WTC11 (cell line): ENCODE results near the gene TIMM29. TPM values are rescaled to one million over a fixed set of nuclear protein-coding genes. Genes with fewer than 3 reads are reported as not detected.

ENCODE experiments used
- ATAC-seq: fragments of 200-7000 bp; cut with Tn5 transposase; 2 replicates; pipeline ENCODE4 v1.10.0; 2021; ENCODE audit warnings: mild to moderate bottlenecking, moderate library complexity
- CTCF ChIA-PET: fragments of 300-600 bp; sonication (Branson Sonifier 250); formaldehyde crosslinking; loops from one replicate; lab custom pipeline; 2021; ENCODE audit warnings: antibody characterized with exemption; lab: Charles Lee
- POLR2A ChIA-PET: fragments of 350-600 bp; sonication (Branson Sonifier 250); formaldehyde crosslinking; loops from one replicate; lab custom pipeline; 2021; ENCODE audit warnings: antibody characterized with exemption; lab: Charles Lee
- DNase-seq: peaks from one replicate; pipeline ENCODE4 v3.0.0; 2021; ENCODE audit warnings: low spot score
- H3K27ac Mint-ChIP-seq: 2 replicates; pipeline ENCODE4 v1.8.0; 2021; ENCODE audit warnings: mixed read lengths
- H3K27me3 Mint-ChIP-seq: 2 replicates; pipeline ENCODE4 v1.8.0; 2021; ENCODE audit warnings: low read depth, mild to moderate bottlenecking, moderate library complexity, mixed read lengths
- H3K36me3 Mint-ChIP-seq: 2 replicates; pipeline ENCODE4 v1.8.0; 2021; ENCODE audit warnings: mixed read lengths
- H3K4me1 Mint-ChIP-seq: 2 replicates; pipeline ENCODE4 v1.8.0; 2022; ENCODE audit warnings: mixed read lengths
- H3K4me3 Mint-ChIP-seq: 2 replicates; pipeline ENCODE4 v1.8.0; 2021; ENCODE audit warnings: mild to moderate bottlenecking, moderate library complexity, mixed read lengths
- H3K9me3 Mint-ChIP-seq: 2 replicates; pipeline ENCODE4 v1.8.0; 2021; ENCODE audit warnings: mixed read lengths
- ATF2 ChIP-seq: sonication (generic); formaldehyde crosslinking; IDR thresholded peaks from 2 replicates; pipeline ENCODE4 v1.8.1; 2022; ENCODE audit warnings: low read depth, missing genetic modification reagents, borderline replicate concordance
- CDX4 ChIP-seq: fragments of 250-450 bp; sonication (Bioruptor Pico); IDR thresholded peaks from 2 replicates; pipeline ENCODE4 v1.9.0; 2021; ENCODE audit warnings: moderate library complexity, mild to moderate bottlenecking, inconsistent platforms, borderline replicate concordance
- CTCF ChIP-seq: fragments of 200-600 bp; IDR thresholded peaks from 2 replicates; pipeline ENCODE4 v1.8.0; 2022; ENCODE audit warnings: antibody characterized with exemption
- E2F1 ChIP-seq: sonication (generic); formaldehyde crosslinking; IDR thresholded peaks from 2 replicates; pipeline ENCODE4 v1.8.0; 2022; ENCODE audit warnings: mild to moderate bottlenecking, missing genetic modification reagents
- FOXK1 ChIP-seq: sonication (generic); formaldehyde crosslinking; IDR thresholded peaks from 2 replicates; pipeline ENCODE4 v1.8.0; 2022; ENCODE audit warnings: mild to moderate bottlenecking, moderate library complexity, missing genetic modification reagents
- GABPB1 ChIP-seq: sonication (generic); formaldehyde crosslinking; IDR thresholded peaks from 2 replicates; pipeline ENCODE4 v1.8.1; 2023; ENCODE audit warnings: mild to moderate bottlenecking, missing genetic modification reagents
- GRHL2 ChIP-seq: fragments of 250-450 bp; sonication (Bioruptor Pico); IDR thresholded peaks from 2 replicates; pipeline ENCODE4 v1.8.0; 2022; ENCODE audit warnings: mild to moderate bottlenecking, moderate library complexity; ENCODE audit not compliant: insufficient replicate concordance, severe bottlenecking
- MYBL2 ChIP-seq: sonication (generic); formaldehyde crosslinking; IDR thresholded peaks from 2 replicates; pipeline ENCODE4 v1.8.1; 2023; ENCODE audit warnings: mild to moderate bottlenecking, moderate library complexity, missing genetic modification reagents
- PRRX2 ChIP-seq: fragments of 250-450 bp; sonication (Bioruptor Pico); IDR thresholded peaks from 2 replicates; pipeline ENCODE4 v1.8.0; 2021; ENCODE audit warnings: mild to moderate bottlenecking
- RELA ChIP-seq: sonication (generic); formaldehyde crosslinking; IDR thresholded peaks from 2 replicates; pipeline ENCODE4 v1.8.1; 2022; ENCODE audit warnings: missing genetic modification reagents, mild to moderate bottlenecking, borderline replicate concordance
- RORB ChIP-seq: fragments of 250-450 bp; sonication (Bioruptor Pico); IDR thresholded peaks from 2 replicates; pipeline ENCODE4 v1.9.0; 2021; ENCODE audit warnings: mild to moderate bottlenecking
- SMAD3 ChIP-seq: sonication (generic); formaldehyde crosslinking; IDR thresholded peaks from 2 replicates; pipeline ENCODE4 v1.8.0; 2022; ENCODE audit warnings: missing genetic modification reagents, mild to moderate bottlenecking, borderline replicate concordance
- SMAD4 ChIP-seq: sonication (generic); formaldehyde crosslinking; IDR thresholded peaks from 2 replicates; pipeline ENCODE4 v1.8.0; 2022; ENCODE audit warnings: mild to moderate bottlenecking, missing genetic modification reagents
- STAT6 ChIP-seq: sonication (generic); formaldehyde crosslinking; conservative IDR thresholded peaks from 2 replicates; pipeline ENCODE4 v1.8.1; 2023; ENCODE audit warnings: mild to moderate bottlenecking, low read depth, missing genetic modification reagents, moderate library complexity
- USF1 ChIP-seq: sonication (generic); formaldehyde crosslinking; IDR thresholded peaks from 2 replicates; pipeline ENCODE4 v1.8.0; 2022; ENCODE audit warnings: mild to moderate bottlenecking, missing genetic modification reagents
- ZNF263 ChIP-seq: sonication (generic); formaldehyde crosslinking; IDR thresholded peaks from 2 replicates; pipeline ENCODE4 v1.8.1; 2022; ENCODE audit warnings: low read depth, mild to moderate bottlenecking, moderate library complexity, missing genetic modification reagents
- ZNF281 ChIP-seq: sonication (generic); formaldehyde crosslinking; IDR thresholded peaks from 2 replicates; pipeline ENCODE4 v1.8.0; 2023; ENCODE audit warnings: mild to moderate bottlenecking, missing genetic modification reagents
- total RNA-seq: library from RNA; stranded (reverse); gene quantifications from 3 replicates; pipeline ENCODE4 v1.2.3, GENCODE V29; 2021
- TF ChIP-seq, protein P1 (sequence below): sonication (generic); formaldehyde crosslinking; IDR thresholded peaks from 2 replicates; pipeline ENCODE4 v1.8.1; 2022; ENCODE audit warnings: low read depth, mild to moderate bottlenecking, moderate library complexity, missing genetic modification reagents, borderline replicate concordance
- TF ChIP-seq, protein P2 (sequence below): sonication (generic); formaldehyde crosslinking; IDR thresholded peaks from 2 replicates; pipeline ENCODE4 v1.8.1; 2023; ENCODE audit warnings: mild to moderate bottlenecking, moderate library complexity, missing genetic modification reagents

Gene TIMM29
- total RNA-seq, 1 experiment from 2014 or later = 33.8 TPM

GRCh38 chr19:10961073-10961860 is 32.7 kb downstream of the TIMM29 start (continued):
- TF ChIP-seq CDX4 (CRISPR knock-in tag) (no peak), RORB (CRISPR knock-in tag) (no peak), MYBL2 (CRISPR knock-in tag) (no peak), GABPB1 (CRISPR knock-in tag) (no peak), STAT6 (CRISPR knock-in tag) (no peak), RELA (no peak), ATF2 (CRISPR knock-in tag) (no peak), ZNF263 (CRISPR knock-in tag) (no peak), USF1 (CRISPR knock-in tag) (no peak), E2F1 (CRISPR knock-in tag) (no peak)
- TF ChIP-seq, protein P1, sequence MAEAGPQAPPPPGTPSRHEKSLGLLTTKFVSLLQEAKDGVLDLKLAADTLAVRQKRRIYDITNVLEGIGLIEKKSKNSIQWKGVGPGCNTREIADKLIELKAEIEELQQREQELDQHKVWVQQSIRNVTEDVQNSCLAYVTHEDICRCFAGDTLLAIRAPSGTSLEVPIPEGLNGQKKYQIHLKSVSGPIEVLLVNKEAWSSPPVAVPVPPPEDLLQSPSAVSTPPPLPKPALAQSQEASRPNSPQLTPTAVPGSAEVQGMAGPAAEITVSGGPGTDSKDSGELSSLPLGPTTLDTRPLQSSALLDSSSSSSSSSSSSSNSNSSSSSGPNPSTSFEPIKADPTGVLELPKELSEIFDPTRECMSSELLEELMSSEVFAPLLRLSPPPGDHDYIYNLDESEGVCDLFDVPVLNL = no peak
- TF ChIP-seq, protein P2, sequence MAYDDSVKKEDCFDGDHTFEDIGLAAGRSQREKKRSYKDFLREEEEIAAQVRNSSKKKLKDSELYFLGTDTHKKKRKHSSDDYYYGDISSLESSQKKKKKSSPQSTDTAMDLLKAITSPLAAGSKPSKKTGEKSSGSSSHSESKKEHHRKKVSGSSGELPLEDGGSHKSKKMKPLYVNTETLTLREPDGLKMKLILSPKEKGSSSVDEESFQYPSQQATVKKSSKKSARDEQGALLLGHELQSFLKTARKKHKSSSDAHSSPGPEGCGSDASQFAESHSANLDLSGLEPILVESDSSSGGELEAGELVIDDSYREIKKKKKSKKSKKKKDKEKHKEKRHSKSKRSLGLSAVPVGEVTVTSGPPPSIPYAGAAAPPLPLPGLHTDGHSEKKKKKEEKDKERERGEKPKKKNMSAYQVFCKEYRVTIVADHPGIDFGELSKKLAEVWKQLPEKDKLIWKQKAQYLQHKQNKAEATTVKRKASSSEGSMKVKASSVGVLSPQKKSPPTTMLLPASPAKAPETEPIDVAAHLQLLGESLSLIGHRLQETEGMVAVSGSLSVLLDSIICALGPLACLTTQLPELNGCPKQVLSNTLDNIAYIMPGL (CRISPR knock-in tag) = no peak

GRCh38 chr19:10962863-10963262 is 34.3 kb downstream of the TIMM29 start:
- POLR2A ChIA-PET = no interaction called here
- Mint-ChIP-seq H3K36me3 (0 out of 2 replicates have a peak, but pooled peaks cover 5% of the 10 kb centered on the region), H3K4me3 (peak overlapping the region; percentile 95), H3K9me3 (no peaks in the 10 kb centered on the region), H3K4me1 (peaks cover 31% of the 10 kb centered on the region), H3K27ac (peak overlapping the region; percentile 93), H3K27me3 (no peaks in the 10 kb centered on the region; the same call in 1 of the 2 replicates)
- ATAC-seq (no peak), DNase-seq (no peak)
- CTCF ChIA-PET = interaction anchor here (1.0 to 9.3 kb wide), 3 partner anchors 21 to 104 kb away, joined by 3 to 77 read pairs (median 4); no protein-coding TSS in a partner anchor
- TF ChIP-seq FOXK1 (CRISPR knock-in tag) (no peak), ZNF281 (CRISPR knock-in tag) (no peak), GRHL2 (CRISPR knock-in tag) (no peak), SMAD3 (no peak), RELA (no peak), SMAD4 (CRISPR knock-in tag) (no peak), PRRX2 (no peak), ZNF263 (CRISPR knock-in tag) (no peak), CTCF (no peak)
